NCI-H187 (cell line): Measurements from ENCODE around the gene ALPL.

Experiments used
- DNase-seq, 2 experiments: peaks; one replicate each; lab custom pipeline; 2025; lab: John Stamatoyannopoulos, UW

ALPL gene

GRCh38 chr1:21530368-21531016 lies 21.3 kb downstream of the ALPL start:
- no peak for DNase-seq

- no peak for DNase-seq
These were observed 22.0 kb downstream of the ALPL start for GRCh38 chr1:21531241-21531640.

- no peak for DNase-seq
These were observed 23.3 kb downstream of the ALPL start for GRCh38 chr1:21532496-21532895.

- DNase-seq: no peak
These were observed 23.8 kb downstream of the ALPL start for GRCh38 chr1:21532992-21533534.

GRCh38 chr1:21534146-21534545 lies 24.9 kb downstream of the ALPL start:
- no peak for DNase-seq

- peak in 1 of 2 experiments; percentile 18 for DNase-seq
These were observed 25.6 kb downstream of the ALPL start for GRCh38 chr1:21534674-21535378.

- no peak for DNase-seq
These were observed 27.0 kb downstream of the ALPL start for GRCh38 chr1:21536218-21536617.

- DNase-seq: no peak
These were observed 28.3 kb downstream of the ALPL start for GRCh38 chr1:21537511-21537931.

GRCh38 chr1:21537932-21538630 lies 28.9 kb downstream of the ALPL start:
- DNase-seq: no peak

GRCh38 chr1:21539933-21540332 lies 30.7 kb downstream of the ALPL start:
- no peak for DNase-seq

GRCh38 chr1:21541329-21541728 lies 32.1 kb downstream of the ALPL start:
- no peak for DNase-seq

GRCh38 chr1:21541835-21542234 lies 32.6 kb downstream of the ALPL start:
- DNase-seq: no peak

GRCh38 chr1:21543598-21543997 lies 34.4 kb downstream of the ALPL start:
- no peak for DNase-seq

GRCh38 chr1:21544095-21544494 lies 34.9 kb downstream of the ALPL start:
- DNase-seq: no peak

- DNase-seq: no peak
These were observed 37.1 kb downstream of the ALPL start for GRCh38 chr1:21546122-21546825.

- no peak for DNase-seq
These were observed 38.7 kb downstream of the ALPL start for GRCh38 chr1:21547876-21548275.

GRCh38 chr1:21550097-21550496 lies 40.9 kb downstream of the ALPL start:
- no peak for DNase-seq

- no peak for DNase-seq
These were observed 41.7 kb downstream of the ALPL start for GRCh38 chr1:21550866-21551475.

- DNase-seq: no peak
These were observed 43.5 kb downstream of the ALPL start for GRCh38 chr1:21552715-21553114.

GRCh38 chr1:21553116-21553926 lies 44.1 kb downstream of the ALPL start:
- no peak for DNase-seq
